Measurements from ENCODE around the gene CLPTM1.

- no peak for TF ChIP-seq CTCF (IDR thresholded peaks at IDR 0.05)
- no peak for TF ChIP-seq POLR2A (IDR thresholded peaks at IDR 0.05)
Measured at GRCh38 chr19:44975444-44975843, 20.3 kb downstream of the CLPTM1 start.
